H1 (cell line): ENCODE data around the gene ASCC2. TPM values are rescaled to one million over a fixed set of nuclear protein-coding genes. Genes with fewer than 3 reads are reported as not detected.

Source experiments
- CTCF ChIA-PET: fragments of 300-600 bp; sonication (Branson Sonifier 250); formaldehyde crosslinking; loops from one replicate; lab custom pipeline; 2021; ENCODE audit not compliant: partially characterized antibody; lab: Charles Lee
- POLR2A ChIA-PET: fragments of 300-600 bp; sonication (Branson Sonifier 250); formaldehyde crosslinking; loops from one replicate; lab custom pipeline; 2021; ENCODE audit warnings: inconsistent platforms; ENCODE audit not compliant: partially characterized antibody; lab: Charles Lee
- DNase-seq, 2 experiments: peaks; one replicate each; pipeline versions ENCODE4 v3.0.0 to v3.0.0-alpha.2; 2010 to 2022; ENCODE audit warnings: low spot score in 2 of 2, low read depth in 1 of 2, mixed read lengths in 1 of 2
- FAIRE-seq: peaks from 2 replicates; lab custom pipeline; 2011; peaks lifted over from hg19 to GRCh38; lab: Jason Lieb, UNC
- H2AFZ ChIP-seq: 2 replicates; pipeline ENCODE4 v1.8.1; 2012; ENCODE audit warnings: low read length, inconsistent platforms
- H2AK5ac ChIP-seq: 2 replicates; pipeline ENCODE4 v1.6.1; 2013; ENCODE audit warnings: low read depth, low read length
- H2BK120ac ChIP-seq: replicated peaks from 2 replicates; pipeline ENCODE3; 2013; ENCODE audit warnings: low read depth, low read length, inconsistent platforms
- H2BK12ac ChIP-seq: 2 replicates; pipeline ENCODE4 v1.6.1; 2013; ENCODE audit warnings: low read depth, low read length
- H2BK15ac ChIP-seq: 2 replicates; pipeline ENCODE4 v1.6.1; 2013; ENCODE audit warnings: low read length
- H2BK20ac ChIP-seq: 2 replicates; pipeline ENCODE4 v1.6.1; 2013; ENCODE audit warnings: low read length
- H2BK5ac ChIP-seq: 2 replicates; pipeline ENCODE4 v1.6.1; 2013; ENCODE audit warnings: low read depth, low read length
- H3K14ac ChIP-seq: 2 replicates; pipeline ENCODE4 v1.6.1; 2013; ENCODE audit warnings: inconsistent platforms; ENCODE audit not compliant: insufficient read length
- H3K18ac ChIP-seq: 2 replicates; pipeline ENCODE4 v1.6.1; 2013; ENCODE audit warnings: low read length; ENCODE audit errors: extremely low read depth
- H3K23ac ChIP-seq: 2 replicates; pipeline ENCODE4 v1.6.1; 2013; ENCODE audit warnings: inconsistent platforms; ENCODE audit not compliant: insufficient read length
- H3K23me2 ChIP-seq: 2 replicates; pipeline ENCODE4 v1.6.1; 2013; ENCODE audit warnings: low read depth, low read length
- H3K27ac ChIP-seq: 2 replicates; pipeline ENCODE4 v1.6.1; 2011; ENCODE audit warnings: low read depth, low read length, inconsistent platforms
- H3K27me3 ChIP-seq, 4 experiments: replicated peaks in 1 of 4; 1 replicate in 1 of 4; 2 replicates in 3 of 4; pipeline versions ENCODE4 v1.6.1 to v1.8.1; 2011 to 2013; ENCODE audit warnings: low read length in 3 of 4, mild to moderate bottlenecking in 3 of 4, inconsistent platforms in 2 of 4, mixed read lengths in 2 of 4, moderate library complexity in 1 of 4; ENCODE audit not compliant: control insufficient read depth in 3 of 4, insufficient read depth in 3 of 4; ENCODE audit errors: extremely low read depth in 1 of 4
- H3K36me3 ChIP-seq, 4 experiments: 2 replicates each; pipeline versions ENCODE4 v1.6.1 to v1.8.1; 2011 to 2013; ENCODE audit warnings: mild to moderate bottlenecking in 4 of 4, low read length in 3 of 4, moderate library complexity in 2 of 4, control low read depth in 1 of 4, inconsistent platforms in 1 of 4; ENCODE audit not compliant: insufficient read depth in 4 of 4, control insufficient read depth in 2 of 4
- H3K4ac ChIP-seq: replicated peaks from 2 replicates; pipeline ENCODE3; 2013; ENCODE audit warnings: low read length, low read depth, mixed read lengths, inconsistent platforms; ENCODE audit not compliant: insufficient read length
- H3K4me1 ChIP-seq, 4 experiments: replicated peaks in 1 of 4; 1 replicate in 1 of 4; 2 replicates in 3 of 4; pipeline versions ENCODE4 v1.6.1 to v1.8.1; 2011 to 2013; ENCODE audit warnings: low read length in 3 of 4, inconsistent platforms in 2 of 4, mixed read lengths in 1 of 4; ENCODE audit not compliant: insufficient read depth in 4 of 4, control insufficient read depth in 3 of 4
- H3K4me2 ChIP-seq, 2 experiments: 2 replicates each; pipeline versions ENCODE4 v1.6.1 to v1.8.1; 2011 to 2013; ENCODE audit warnings: low read depth in 2 of 2, low read length in 2 of 2, control low read depth in 1 of 2, inconsistent platforms in 1 of 2, mild to moderate bottlenecking in 1 of 2; ENCODE audit not compliant: insufficient read depth in 1 of 2
- H3K4me3 ChIP-seq, 4 experiments: fragments of 200-600, 300-600 bp in 1 of 4; sonication (generic), shearing (Covaris generic), sonication (Bioruptor Twin) in 1 of 4; 2 replicates each; pipeline versions ENCODE4 v1.5.1 to v1.8.1; 2011 to 2016; ENCODE audit warnings: low read length in 4 of 4, low read depth in 3 of 4, control low read depth in 2 of 4, inconsistent platforms in 2 of 4, mild to moderate bottlenecking in 2 of 4, mixed read lengths in 1 of 4, moderate library complexity in 1 of 4; ENCODE audit not compliant: insufficient read depth in 2 of 4; ENCODE audit errors: extremely low read depth in 1 of 4
- H3K56ac ChIP-seq: replicated peaks from 2 replicates; pipeline ENCODE3; 2013; ENCODE audit warnings: low read depth, mild to moderate bottlenecking, mixed read lengths, low read length, inconsistent platforms; ENCODE audit not compliant: insufficient read length
- H3K79me1 ChIP-seq: 2 replicates; pipeline ENCODE4 v1.6.1; 2013; ENCODE audit warnings: low read depth, low read length, control low read depth
- H3K79me2 ChIP-seq, 2 experiments: 2 replicates each; pipeline versions ENCODE4 v1.6.1 to v1.8.1; 2012 to 2013; ENCODE audit warnings: low read length in 2 of 2, mild to moderate bottlenecking in 2 of 2, inconsistent platforms in 1 of 2; ENCODE audit not compliant: insufficient read depth in 2 of 2, control insufficient read depth in 1 of 2
- H3K9ac ChIP-seq, 4 experiments: replicated peaks in 1 of 4; 1 replicate in 1 of 4; 2 replicates in 3 of 4; pipeline versions ENCODE4 v1.6.1 to v1.8.1; 2011 to 2013; ENCODE audit warnings: low read depth in 3 of 4, low read length in 3 of 4, control low read depth in 2 of 4, mild to moderate bottlenecking in 2 of 4, moderate library complexity in 2 of 4, inconsistent platforms in 1 of 4; ENCODE audit errors: extremely low read depth in 1 of 4
- H3K9me3 ChIP-seq, 2 experiments: 2 replicates each; pipeline versions ENCODE4 v1.6.1 to v1.8.1; 2012 to 2013; ENCODE audit warnings: mild to moderate bottlenecking in 2 of 2, moderate library complexity in 2 of 2, control low read depth in 1 of 2, inconsistent platforms in 1 of 2, low read depth in 1 of 2, low read length in 1 of 2, mixed read lengths in 1 of 2; ENCODE audit not compliant: insufficient read depth in 2 of 2
- H4K20me1 ChIP-seq, 2 experiments: replicated peaks in 1 of 2; 2 replicates each; pipeline versions ENCODE3 to v1.8.1; 2011 to 2013; ENCODE audit warnings: inconsistent platforms in 2 of 2, low read length in 2 of 2, mild to moderate bottlenecking in 1 of 2; ENCODE audit not compliant: insufficient read depth in 2 of 2, control insufficient read depth in 1 of 2
- H4K5ac ChIP-seq: 2 replicates; pipeline ENCODE4 v1.6.1; 2013; ENCODE audit warnings: low read length, low read depth, mixed read lengths, inconsistent platforms; ENCODE audit not compliant: insufficient read length
- H4K8ac ChIP-seq: 2 replicates; pipeline ENCODE4 v1.8.0; 2013; ENCODE audit warnings: mild to moderate bottlenecking, moderate library complexity, low read length, inconsistent platforms; ENCODE audit not compliant: insufficient read depth; ENCODE audit errors: extremely low read depth
- H4K91ac ChIP-seq: replicated peaks from 2 replicates; pipeline ENCODE3; 2013; ENCODE audit warnings: low read length, mixed read lengths, inconsistent platforms; ENCODE audit not compliant: insufficient read length
- EGR1 ChIP-seq: IDR thresholded peaks from 2 replicates; pipeline ENCODE4 v1.6.1; 2011; ENCODE audit warnings: low read depth, low read length, borderline replicate concordance
- MAFK ChIP-seq: IDR thresholded peaks from 2 replicates; pipeline ENCODE4 v1.6.1; 2012; ENCODE audit warnings: low read depth, mild to moderate bottlenecking, improper control_type of control experiment, low read length
- POU5F1 ChIP-seq: IDR thresholded peaks from 2 replicates; pipeline ENCODE4 v1.6.1; 2011; ENCODE audit warnings: low read depth, mild to moderate bottlenecking, low read length, moderate library complexity
- TEAD4 ChIP-seq: IDR thresholded peaks from 2 replicates; pipeline ENCODE4 v1.6.1; 2012; ENCODE audit warnings: low read depth, low read length, inconsistent platforms, mixed read lengths
- WGBS, 2 experiments: shearing (Covaris generic) in 1 of 2; methylation state at CpG; one replicate each; pipeline versions ENCODE4 v1.1.6 to v1.1.7; 2013 to 2015; ENCODE audit warnings: low lambda C conversion rate in 2 of 2, mixed read lengths in 2 of 2, inconsistent platforms in 1 of 2, low coverage in 1 of 2, missing lambda C conversion rate in 1 of 2; ENCODE audit not compliant: insufficient replicate concordance in 2 of 2, insufficient coverage in 1 of 2, insufficient read length in 1 of 2; ENCODE audit errors: extremely low coverage in 1 of 2, missing lambda C conversion rate in 1 of 2; 5-methylcytosine and 5-hydroxymethylcytosine counted together
- polyA plus RNA-seq, 7 experiments: library from polyadenylated mRNA; depleted of rRNA in 3 of 7; stranded (reverse) in 5 of 7; unstranded in 2 of 7; fragments of >200 nt in 5 of 7; fragments of 200-250 nt in 2 of 7; gene quantifications; 1 replicate in 5 of 7; 2 replicates in 1 of 7; 4 replicates in 1 of 7; pipeline versions ENCODE4 v1.2.1 to v1.2.3, GENCODE V29; 2011 to 2013; ENCODE audit warnings: missing spikeins in 2 of 7, mixed read lengths in 2 of 7
- total RNA-seq: library from RNA; stranded (reverse); fragmentation: NEBNext Ultra II Directional; extraction: Animal tissue kit (Norgen Biotek cat#: 25700); gene quantifications from 2 replicates; pipeline ENCODE4 v1.2.1, GENCODE V29; 2021
- TF ChIP-seq, protein P1 (sequence below): IDR thresholded peaks from 2 replicates; pipeline ENCODE4 v1.6.1; 2012; ENCODE audit warnings: inconsistent platforms

The ASCC2 gene
- total and polyA plus RNA-seq, 2 of the 8 experiments (the other 6 are each of a cell fraction or from before 2014, with no cell fraction given): 35.0 to 35.8 TPM

DNA sequence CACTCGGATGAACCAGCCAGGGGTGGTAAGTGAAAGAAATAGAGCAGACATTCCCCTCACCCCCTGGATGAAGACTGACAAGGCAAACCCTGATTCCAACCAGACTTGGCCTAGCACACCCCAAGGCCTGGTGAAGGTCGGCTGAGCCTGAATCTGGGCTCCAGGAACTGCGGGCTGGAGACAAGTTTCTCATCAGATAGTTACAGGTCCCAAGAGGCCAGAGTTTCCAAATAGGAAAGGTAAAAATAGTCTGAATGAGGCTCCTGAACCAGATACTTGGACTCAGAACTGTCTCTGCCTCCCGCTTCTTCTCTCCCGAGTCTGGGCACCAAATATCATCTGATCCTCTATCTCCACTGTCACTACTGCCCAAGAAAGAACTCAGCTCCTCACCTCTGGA is 79.1 kb downstream of the ASCC2 start:
- Histone ChIP-seq H3K4me3 (no peak overlapping the region), H2AK5ac (no peak overlapping the region), H2AFZ (no peak overlapping the region), H3K27me3 (no peaks in the 10 kb centered on the region), H4K20me1 (no peaks in the 10 kb centered on the region), H3K4me2 (no peak overlapping the region), H3K14ac (no peak overlapping the region), H4K91ac (no peak overlapping the region), H2BK12ac (no peak overlapping the region), H2BK20ac (no peak overlapping the region), H2BK120ac (no peak overlapping the region), H3K4ac (no peak overlapping the region), H3K79me2 (no peaks in the 10 kb centered on the region), H3K23me2 (no peaks in the 10 kb centered on the region), H3K79me1 (no peaks in the 10 kb centered on the region), H3K18ac (no peak overlapping the region), H4K5ac (no peak overlapping the region), H3K27ac (no peak overlapping the region), H2BK5ac (no peak overlapping the region)
- ChIA-PET CTCF (interaction anchor here (1.1 kb wide), 1 partner anchor 14 kb away, joined by 4 read pairs; no protein-coding TSS in a partner anchor), POLR2A (no interaction called here)
- DNase-seq: no peak
- FAIRE-seq: no peak
- TF ChIP-seq EGR1 (no peak), MAFK (no peak), POU5F1 (no peak), TEAD4 (no peak)
- TF ChIP-seq, protein P1, sequence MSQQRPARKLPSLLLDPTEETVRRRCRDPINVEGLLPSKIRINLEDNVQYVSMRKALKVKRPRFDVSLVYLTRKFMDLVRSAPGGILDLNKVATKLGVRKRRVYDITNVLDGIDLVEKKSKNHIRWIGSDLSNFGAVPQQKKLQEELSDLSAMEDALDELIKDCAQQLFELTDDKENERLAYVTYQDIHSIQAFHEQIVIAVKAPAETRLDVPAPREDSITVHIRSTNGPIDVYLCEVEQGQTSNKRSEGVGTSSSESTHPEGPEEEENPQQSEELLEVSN: no peak
- TF ChIP-seq, all 59 proteins: peak for 0
- Histone ChIP-seq H3K36me3 (no peaks in the 10 kb centered on the region), H3K56ac (no peak overlapping the region), H3K4me1 (peaks cover 0 to 2% (median 0%) of the 10 kb centered on the region in 4 experiments; a peak in 1 of 7 replicates), H4K8ac (no peak overlapping the region), H3K23ac (no peak overlapping the region), H3K9me3 (no peaks in the 10 kb centered on the region), H3K9ac (no peak overlapping the region), H2BK15ac (no peak overlapping the region)
- 78% methylated on average over 5 of the region's 5 CpGs; no CpG with 5 or more reads in 1 of the 2 experiments for WGBS, 2 experiments
